HG02588 (cell line): Measurements from ENCODE around the gene CAMK1D.

ENCODE experiments used
- ATAC-seq: cut with Tn5 transposase; IDR thresholded peaks from one replicate; pipeline ENCODE4 v1.9.1; 2021; ENCODE audit warnings: mild to moderate bottlenecking, moderate library complexity; ENCODE audit not compliant: unreplicated experiment

CAMK1D gene

GRCh38 chr10:12369982-12370381, 20.6 kb downstream of the CAMK1D start:
- no peak for ATAC-seq

GRCh38 chr10:12372846-12373245, 23.5 kb downstream of the CAMK1D start:
- no peak for ATAC-seq

- no peak for ATAC-seq
Observed at GRCh38 chr10:12375076-12375504, 25.7 kb downstream of the CAMK1D start.

DNA sequence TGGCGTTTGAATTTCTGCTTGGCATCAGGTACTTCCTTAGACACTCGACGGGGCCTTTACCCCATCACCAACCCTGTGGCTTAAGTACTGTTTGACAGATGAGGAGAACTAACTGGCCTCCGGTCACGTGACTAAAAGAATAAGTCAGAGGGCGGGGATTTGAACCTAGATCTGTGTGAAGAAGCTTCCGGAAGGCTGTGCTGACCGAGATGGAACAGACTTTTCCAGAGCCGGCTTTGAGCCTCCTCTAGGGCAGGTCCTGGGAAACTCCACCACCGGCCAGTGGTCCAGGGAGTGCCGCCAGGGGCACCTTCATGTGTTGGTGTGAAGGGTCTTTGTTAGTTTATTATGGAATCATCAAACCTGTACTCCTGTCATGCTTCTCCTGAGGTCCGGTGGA, 26.9 kb downstream of the CAMK1D start:
- no peak for ATAC-seq

GRCh38 chr10:12377658-12378290, 28.4 kb downstream of the CAMK1D start:
- no peak for ATAC-seq

- no peak for ATAC-seq
Observed at GRCh38 chr10:12380999-12381398, 31.7 kb downstream of the CAMK1D start.

DNA sequence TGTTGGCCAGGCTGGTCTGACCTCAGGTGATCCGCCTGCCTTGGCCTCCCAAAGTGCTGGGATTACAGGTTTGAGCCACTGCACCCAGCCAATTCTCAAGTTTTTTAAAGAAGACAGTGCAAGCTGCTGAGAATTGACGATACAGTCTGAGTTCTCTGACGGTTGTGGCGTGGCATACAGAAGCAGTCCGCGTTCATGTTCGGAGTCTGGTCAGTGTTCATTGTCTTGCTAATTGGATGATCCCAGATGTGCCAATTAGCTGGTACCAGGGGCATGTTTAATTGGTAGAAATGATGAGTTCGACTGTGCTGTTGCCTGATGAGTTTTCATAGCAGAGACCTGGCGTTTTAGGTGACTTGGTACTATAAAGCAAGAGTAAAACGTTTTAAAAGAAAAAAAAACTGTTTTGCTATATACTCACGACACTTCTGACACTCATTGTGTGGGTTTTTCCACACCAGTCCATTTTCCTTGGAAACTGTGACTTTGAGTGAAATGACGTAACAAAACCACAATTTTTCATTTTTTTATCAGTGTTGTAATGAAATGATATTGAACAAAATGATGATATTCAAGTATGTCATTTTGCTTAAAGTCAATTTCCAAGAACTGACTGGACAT, 32.3 kb downstream of the CAMK1D start:
- no peak for ATAC-seq

- no peak for ATAC-seq
Observed at GRCh38 chr10:12382157-12382548, 32.8 kb downstream of the CAMK1D start.

GRCh38 chr10:12382956-12383531, 33.7 kb downstream of the CAMK1D start:
- no peak for ATAC-seq

DNA sequence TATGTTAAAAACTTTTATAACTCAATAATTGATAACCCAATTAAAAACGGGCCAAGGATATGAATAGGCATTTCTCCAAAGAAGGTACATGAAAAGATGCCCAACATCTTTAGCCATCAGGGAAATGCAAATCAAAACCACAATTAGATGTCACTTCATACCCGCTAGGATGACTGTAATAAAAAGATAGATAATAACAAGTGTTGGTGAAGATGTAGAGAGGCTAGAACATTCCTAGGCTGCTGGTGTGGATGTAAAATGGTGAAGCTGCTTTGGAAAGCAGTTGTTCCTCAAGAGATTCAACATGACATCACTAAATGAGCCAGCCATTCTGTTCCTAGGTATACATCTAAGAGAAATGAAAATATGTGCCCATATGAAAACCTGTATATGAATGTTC, 35.6 kb downstream of the CAMK1D start:
- no peak for ATAC-seq

- no peak for ATAC-seq
Observed at GRCh38 chr10:12387561-12388210, 38.3 kb downstream of the CAMK1D start.

GRCh38 chr10:12388671-12389070, 39.3 kb downstream of the CAMK1D start:
- no peak for ATAC-seq

DNA sequence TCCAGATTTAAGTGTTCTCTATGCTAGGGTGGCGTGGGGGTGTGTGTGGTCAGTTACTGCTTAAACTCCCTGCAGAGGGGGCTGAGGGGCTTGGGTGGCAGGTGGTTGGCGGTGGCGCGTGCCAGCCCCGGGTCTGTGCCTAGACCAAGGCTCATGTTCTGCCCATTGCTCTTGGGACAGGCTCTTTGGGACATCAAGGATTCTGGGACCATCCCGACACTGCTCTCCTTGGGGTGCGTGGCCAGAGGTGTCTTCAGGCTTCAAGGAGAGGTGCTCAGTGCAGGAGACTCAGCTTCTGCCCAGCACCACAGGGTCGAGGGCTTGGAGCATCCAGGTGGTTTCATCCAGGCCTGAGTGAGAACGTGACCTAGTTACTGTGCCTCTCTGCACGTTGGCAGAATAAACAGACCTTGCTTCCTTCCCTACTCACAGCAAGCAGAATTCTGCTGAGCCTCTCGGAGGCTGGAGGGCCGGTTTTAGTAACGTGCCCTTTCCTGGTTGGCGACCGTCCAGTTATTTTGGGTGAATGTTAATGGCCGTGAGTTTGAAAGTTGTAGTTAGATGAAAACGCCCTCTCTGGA, 39.9 kb downstream of the CAMK1D start:
- ATAC-seq = no peak

- ATAC-seq = no peak
Observed at GRCh38 chr10:12390733-12391132, 41.4 kb downstream of the CAMK1D start.

DNA sequence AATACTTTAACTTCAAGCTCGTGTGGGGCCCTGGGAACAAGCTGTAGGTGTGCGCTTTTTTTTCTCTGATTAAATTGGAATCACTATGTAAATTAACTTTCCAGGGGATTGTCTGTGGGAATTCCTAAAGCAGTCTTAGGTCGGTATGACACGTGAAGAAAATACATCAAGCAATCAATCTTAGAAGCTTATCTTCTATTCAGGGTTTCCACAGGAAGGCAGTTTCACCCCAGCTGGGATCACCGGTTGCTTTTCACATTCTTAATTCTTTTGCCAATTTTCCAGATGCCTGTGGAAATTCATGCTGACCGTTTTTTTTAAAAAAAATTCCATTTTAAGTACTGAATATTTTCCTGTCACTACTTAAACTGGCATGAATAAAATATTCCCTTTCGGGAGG, 41.9 kb downstream of the CAMK1D start:
- ATAC-seq = no peak

DNA sequence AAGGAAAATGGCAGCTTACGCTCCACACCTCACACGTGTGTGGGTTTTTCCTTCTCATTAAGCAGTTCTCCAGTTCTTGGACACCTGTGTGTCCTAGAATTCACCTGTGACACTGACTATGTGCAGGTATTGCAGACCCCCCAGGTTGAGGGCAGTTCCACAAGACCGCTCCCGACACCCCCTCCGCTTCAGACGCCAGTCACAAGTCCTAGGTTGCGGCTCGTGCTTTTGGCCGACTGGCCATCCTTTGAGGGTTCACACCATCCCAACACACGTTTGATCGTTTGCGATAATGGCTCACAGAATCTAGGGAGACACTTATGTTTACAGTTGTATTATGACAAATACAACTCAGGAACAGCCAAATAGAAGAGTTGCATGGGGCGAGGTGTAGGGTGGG, 44.5 kb downstream of the CAMK1D start:
- ATAC-seq = no peak

GRCh38 chr10:12394241-12395033, 45.1 kb downstream of the CAMK1D start:
- no peak for ATAC-seq

DNA sequence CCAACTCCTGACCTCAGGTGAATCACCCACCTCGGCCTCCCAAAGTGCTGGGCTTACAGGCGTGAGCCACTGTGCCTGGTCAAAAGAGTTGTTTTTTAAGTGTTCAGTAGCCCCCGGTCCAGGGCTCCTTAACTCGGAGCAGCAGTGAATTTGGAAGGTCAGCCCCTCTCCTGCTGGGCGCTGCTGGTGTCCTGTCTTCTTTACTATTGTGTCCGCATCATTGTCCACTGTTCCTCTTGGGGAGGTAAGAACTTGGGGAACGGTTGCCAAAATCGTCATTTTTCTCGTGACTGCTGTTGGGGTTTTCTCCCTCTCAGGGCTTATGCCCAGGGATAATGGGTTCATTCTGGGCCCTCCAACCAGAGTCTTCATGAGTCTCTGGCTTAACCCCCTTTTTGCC, 46.7 kb downstream of the CAMK1D start:
- ATAC-seq = no peak

DNA sequence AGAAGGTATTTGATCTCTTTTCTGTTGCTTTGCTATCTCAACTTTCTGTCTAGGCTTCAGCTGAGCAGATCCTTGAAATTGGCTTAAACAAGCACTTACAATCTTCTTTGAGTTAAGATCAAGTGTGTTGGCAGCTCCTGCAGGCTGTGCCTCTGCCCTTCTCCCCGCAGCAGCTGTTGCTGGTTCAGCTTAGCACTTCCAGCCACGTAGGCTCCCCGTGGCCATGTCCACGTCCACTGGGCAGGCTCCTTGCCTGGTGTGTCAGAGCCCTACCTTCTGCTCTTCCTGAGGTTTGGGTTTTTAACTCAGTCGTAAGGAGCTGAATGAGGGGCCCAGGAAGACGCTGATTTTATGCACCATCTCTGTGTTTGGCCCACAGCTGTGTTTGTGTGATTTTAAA, 47.2 kb downstream of the CAMK1D start:
- ATAC-seq = no peak

DNA sequence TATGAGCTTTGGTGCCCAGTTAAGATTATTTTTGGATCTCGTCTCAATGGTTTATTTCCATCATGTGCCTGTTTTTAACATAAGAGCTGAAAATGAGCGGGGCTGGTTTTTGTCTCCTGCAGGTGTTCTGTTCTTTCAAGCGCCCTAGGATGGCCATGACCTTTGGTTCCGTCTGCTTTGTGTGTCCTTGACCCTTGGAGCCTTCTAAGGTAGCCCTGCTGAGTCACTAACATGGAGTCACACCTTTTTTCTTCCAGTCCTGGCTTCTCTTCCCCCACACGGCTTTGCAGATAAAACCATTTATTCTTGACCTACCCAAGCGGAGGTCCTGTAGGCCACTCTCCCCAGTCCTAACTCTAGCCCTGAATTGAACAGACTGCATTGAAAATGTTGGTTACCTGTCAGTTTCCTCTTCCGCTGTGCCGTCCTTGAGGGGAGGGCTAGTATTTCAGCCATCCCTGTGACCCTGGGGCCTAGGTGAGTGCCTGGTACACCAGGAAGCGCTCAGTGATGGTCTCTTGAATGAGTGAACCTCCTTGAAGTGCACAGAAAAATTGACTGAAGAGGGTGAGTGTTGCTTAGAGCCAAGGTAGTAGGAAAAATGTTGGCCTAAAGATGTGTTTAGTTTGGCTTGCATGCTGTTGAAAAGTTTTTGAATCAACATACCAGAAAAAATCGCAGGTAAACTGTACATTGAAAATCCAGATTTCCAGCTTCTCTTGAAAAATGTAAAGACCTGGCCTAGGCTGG, 48.0 kb downstream of the CAMK1D start:
- no peak for ATAC-seq
